Measurements from ENCODE around the gene OLFML2B.

OLFML2B gene

GRCh38 chr1:161978011-161978790 lies 45.5 kb downstream of the OLFML2B start:
- no peak for DNase-seq (ENCODE audit: low spot score)

- no peak for DNase-seq (ENCODE audit: low spot score)
These were observed 49.5 kb downstream of the OLFML2B start for GRCh38 chr1:161973924-161974845.

GRCh38 chr1:161972828-161973227 lies 50.8 kb downstream of the OLFML2B start:
- no peak for DNase-seq (ENCODE audit: low spot score)

GRCh38 chr1:161970633-161971032 lies 53.0 kb downstream of the OLFML2B start:
- no peak for DNase-seq (ENCODE audit: low spot score)

GRCh38 chr1:161970036-161970435 lies 53.6 kb downstream of the OLFML2B start:
- DNase-seq (ENCODE audit: low spot score), result no peak

GRCh38 chr1:161966067-161966466 lies 57.6 kb downstream of the OLFML2B start:
- DNase-seq (ENCODE audit: low spot score), result no peak

- DNase-seq (ENCODE audit: low spot score), result peak; percentile 19
These were observed 61.4 kb downstream of the OLFML2B start for GRCh38 chr1:161962091-161962887.

GRCh38 chr1:161958425-161958824 lies 65.2 kb downstream of the OLFML2B start:
- peak; percentile 77 for DNase-seq (ENCODE audit: low spot score)

GRCh38 chr1:161956930-161957329 lies 66.7 kb downstream of the OLFML2B start:
- DNase-seq (ENCODE audit: low spot score), result no peak

- no peak for DNase-seq (ENCODE audit: low spot score)
These were observed 67.6 kb downstream of the OLFML2B start for GRCh38 chr1:161956097-161956496.

- no peak for DNase-seq (ENCODE audit: low spot score)
These were observed 68.1 kb downstream of the OLFML2B start for GRCh38 chr1:161955606-161956005.

GRCh38 chr1:161954466-161954865 lies 69.2 kb downstream of the OLFML2B start:
- no peak for DNase-seq (ENCODE audit: low spot score)

- no peak for DNase-seq (ENCODE audit: low spot score)
These were observed 69.6 kb downstream of the OLFML2B start for GRCh38 chr1:161954050-161954449.

- DNase-seq (ENCODE audit: low spot score), result no peak
These were observed 70.3 kb downstream of the OLFML2B start for GRCh38 chr1:161953256-161953920.

GRCh38 chr1:161952607-161953172 lies 71.0 kb downstream of the OLFML2B start:
- DNase-seq (ENCODE audit: low spot score), result no peak

- no peak for DNase-seq (ENCODE audit: low spot score)
These were observed 72.0 kb downstream of the OLFML2B start for GRCh38 chr1:161951646-161952045.

GRCh38 chr1:161950377-161950776 lies 73.3 kb downstream of the OLFML2B start:
- DNase-seq (ENCODE audit: low spot score), result no peak

- no peak for DNase-seq (ENCODE audit: low spot score)
These were observed 74.1 kb downstream of the OLFML2B start for GRCh38 chr1:161949548-161949947.

GRCh38 chr1:161948435-161948834 lies 75.2 kb downstream of the OLFML2B start:
- DNase-seq (ENCODE audit: low spot score), result no peak

GRCh38 chr1:161946071-161946987 lies 77.3 kb downstream of the OLFML2B start:
- no peak for DNase-seq (ENCODE audit: low spot score)
